HUES48 (cell line): ENCODE results near the gene PTPRN2.

Source experiments
- H3K27ac ChIP-seq: one replicate; pipeline ENCODE4 v1.7.0; 2013; ENCODE audit warnings: low read depth, low read length, inconsistent platforms
- H3K27me3 ChIP-seq: 2 replicates; pipeline ENCODE4 v1.6.1; 2013; ENCODE audit warnings: mild to moderate bottlenecking, low read length; ENCODE audit not compliant: control insufficient read depth, insufficient read depth
- H3K36me3 ChIP-seq: 2 replicates; pipeline ENCODE4 v1.6.1; 2013; ENCODE audit warnings: low read length; ENCODE audit not compliant: control insufficient read depth, insufficient read depth
- H3K4me1 ChIP-seq: 2 replicates; pipeline ENCODE4 v1.6.1; 2013; ENCODE audit warnings: mild to moderate bottlenecking, low read length; ENCODE audit not compliant: control insufficient read depth, insufficient read depth
- H3K4me3 ChIP-seq: 2 replicates; pipeline ENCODE4 v1.5.1; 2013; ENCODE audit warnings: mild to moderate bottlenecking, low read depth, low read length
- H3K9ac ChIP-seq: 2 replicates; pipeline ENCODE4 v1.6.1; 2013; ENCODE audit warnings: mild to moderate bottlenecking, low read depth, low read length, moderate library complexity
- H3K9me3 ChIP-seq: 2 replicates; pipeline ENCODE4 v1.6.1; 2013; ENCODE audit warnings: low read length; ENCODE audit not compliant: control insufficient read depth, insufficient read depth

Gene PTPRN2

DNA sequence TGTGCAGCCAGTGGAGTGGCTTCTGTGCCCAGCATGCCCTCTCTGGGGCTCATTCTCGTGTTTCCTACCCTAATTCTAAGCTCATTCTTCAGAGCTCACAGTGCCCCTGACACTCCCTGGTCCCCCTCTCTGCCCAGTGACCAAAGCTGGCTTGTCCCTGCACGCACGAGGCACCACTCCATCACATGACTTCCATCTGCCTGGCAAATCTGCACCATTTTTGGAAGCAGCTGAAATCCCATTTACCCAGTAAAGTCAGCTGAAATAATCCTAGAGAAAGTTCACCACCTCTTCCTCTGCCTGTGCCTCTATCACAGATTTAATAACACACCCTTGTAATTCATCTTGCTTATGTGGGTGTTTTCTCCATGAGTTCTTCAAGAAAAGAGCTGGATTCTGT is 616.9 kb downstream of the PTPRN2 start:
- Histone ChIP-seq H3K4me3 (no peak overlapping the region), H3K4me1 (no peaks in the 10 kb centered on the region), H3K9ac (no peak overlapping the region), H3K9me3 (peaks cover 51% of the 10 kb centered on the region), H3K27ac (no peak overlapping the region), H3K36me3 (no peaks in the 10 kb centered on the region), H3K27me3 (no peaks in the 10 kb centered on the region)

DNA sequence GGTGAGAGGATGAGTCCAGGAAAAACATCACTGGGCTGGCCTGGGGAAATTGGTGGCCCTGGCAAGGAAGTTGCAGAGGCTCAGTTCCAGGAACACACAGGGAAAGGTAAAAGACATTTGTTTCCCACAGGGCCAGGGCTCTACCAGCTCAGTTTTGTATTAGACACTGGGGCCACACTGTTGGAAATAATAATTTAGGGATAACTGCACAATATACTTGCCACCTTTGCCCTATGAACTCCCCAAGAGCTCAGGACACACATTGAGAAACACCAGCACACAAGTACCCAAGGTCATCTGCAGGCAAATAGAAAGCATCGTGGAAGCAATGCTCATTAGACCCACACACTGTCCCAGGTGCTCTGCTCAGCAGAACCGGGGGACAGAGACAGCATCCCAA is 617.6 kb downstream of the PTPRN2 start:
- no peaks in the 10 kb centered on the region for H3K36me3 ChIP-seq

GRCh38 chr7:157966490-157966889 is 621.1 kb downstream of the PTPRN2 start:
- no peaks in the 10 kb centered on the region for H3K27me3 ChIP-seq
- no peak overlapping the region for H3K27ac ChIP-seq
- no peak overlapping the region for H3K4me3 ChIP-seq
- H3K9ac ChIP-seq = no peak overlapping the region
- H3K9me3 ChIP-seq = peaks cover 26% of the 10 kb centered on the region
- peaks cover 15% of the 10 kb centered on the region for H3K4me1 ChIP-seq
- no peaks in the 10 kb centered on the region for H3K36me3 ChIP-seq

More for the DNA sequence above, 617.6 kb downstream of the PTPRN2 start:
- Histone ChIP-seq H3K9ac (no peak overlapping the region), H3K27ac (no peak overlapping the region), H3K4me3 (no peak overlapping the region), H3K4me1 (no peaks in the 10 kb centered on the region), H3K9me3 (peaks cover 47% of the 10 kb centered on the region), H3K27me3 (no peaks in the 10 kb centered on the region)

- Histone ChIP-seq H3K9ac (no peak overlapping the region), H3K27me3 (no peaks in the 10 kb centered on the region)
Observed at GRCh38 chr7:157964521-157964920, 623.1 kb downstream of the PTPRN2 start.

GRCh38 chr7:157964016-157964415 is 623.6 kb downstream of the PTPRN2 start:
- Histone ChIP-seq H3K4me1 (peaks cover 17% of the 10 kb centered on the region), H3K9me3 (peaks cover 9% of the 10 kb centered on the region), H3K27ac (no peak overlapping the region)

More at GRCh38 chr7:157964521-157964920, 623.1 kb downstream of the PTPRN2 start:
- no peak overlapping the region for H3K4me3 ChIP-seq
- peaks cover 13% of the 10 kb centered on the region for H3K9me3 ChIP-seq
- no peaks in the 10 kb centered on the region for H3K36me3 ChIP-seq
- peaks cover 17% of the 10 kb centered on the region for H3K4me1 ChIP-seq
- no peak overlapping the region for H3K27ac ChIP-seq

DNA sequence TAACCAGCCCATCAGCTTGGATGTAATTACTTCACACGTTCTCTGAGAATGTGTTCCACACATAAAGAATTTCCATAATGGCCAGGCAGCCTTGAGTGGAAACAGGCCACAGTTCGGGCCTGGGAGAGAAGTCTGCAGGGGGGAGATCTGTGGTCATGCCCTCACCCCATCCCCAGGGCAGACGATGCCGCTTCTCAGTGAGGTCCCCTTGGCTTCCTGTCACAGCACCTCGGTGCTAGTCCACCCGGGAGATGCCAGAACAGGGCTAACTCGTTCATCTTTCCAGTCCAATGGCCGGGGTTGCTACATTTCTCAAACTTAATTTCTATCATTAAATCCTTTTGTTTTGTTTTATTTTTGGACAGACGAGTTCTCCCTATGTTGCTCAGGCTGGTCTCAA is 624.1 kb downstream of the PTPRN2 start:
- Histone ChIP-seq H3K36me3 (no peaks in the 10 kb centered on the region), H3K27me3 (no peaks in the 10 kb centered on the region), H3K9me3 (peaks cover 7% of the 10 kb centered on the region), H3K9ac (no peak overlapping the region), H3K4me3 (no peak overlapping the region), H3K4me1 (peaks cover 17% of the 10 kb centered on the region), H3K27ac (no peak overlapping the region)

More at GRCh38 chr7:157964016-157964415, 623.6 kb downstream of the PTPRN2 start:
- Histone ChIP-seq H3K4me3 (no peak overlapping the region), H3K9ac (no peak overlapping the region), H3K27me3 (no peaks in the 10 kb centered on the region), H3K36me3 (no peaks in the 10 kb centered on the region)

DNA sequence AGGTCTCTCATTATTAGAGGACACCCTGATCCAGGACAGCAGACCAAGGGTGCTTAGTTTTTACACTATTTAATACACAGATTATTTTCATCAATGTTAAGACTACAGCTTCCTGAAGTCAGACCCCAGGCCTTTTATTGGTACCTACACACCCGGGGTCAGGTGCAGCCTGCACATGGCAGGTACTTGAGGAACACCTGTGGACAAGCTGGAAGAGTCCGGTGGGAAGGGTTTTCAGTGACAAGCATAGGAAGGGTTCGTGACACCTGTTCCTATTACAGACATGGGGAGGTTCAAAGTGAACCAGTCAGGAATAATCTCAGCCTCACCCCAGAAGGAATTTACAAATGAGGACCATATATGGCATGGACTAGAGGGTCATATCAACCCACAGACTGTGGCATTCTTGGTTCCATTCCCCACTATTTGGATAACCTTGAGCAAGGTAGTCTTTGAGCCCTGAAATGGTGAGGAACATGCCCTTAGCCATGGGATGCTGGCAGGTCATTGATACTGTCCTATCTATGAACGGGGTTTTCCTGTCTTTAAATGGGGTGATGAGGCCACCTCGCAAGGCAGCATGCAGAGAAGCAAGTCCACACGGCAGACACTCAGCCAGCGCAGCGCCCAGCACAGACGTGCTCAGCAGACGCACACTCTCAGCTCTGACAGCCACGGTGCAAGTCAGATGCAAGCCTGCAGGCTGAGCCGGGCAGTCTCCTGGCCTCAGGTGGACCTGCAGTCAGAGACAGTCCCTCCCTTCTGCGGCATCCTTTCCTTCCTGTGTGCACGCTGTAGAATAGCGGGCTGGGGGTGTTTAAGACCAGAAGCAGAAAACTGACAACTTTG is 624.9 kb downstream of the PTPRN2 start:
- peaks cover 17% of the 10 kb centered on the region for H3K4me1 ChIP-seq
- H3K27ac ChIP-seq = no peak overlapping the region
- H3K9ac ChIP-seq = no peak overlapping the region
- H3K27me3 ChIP-seq = no peaks in the 10 kb centered on the region
- no peaks in the 10 kb centered on the region for H3K36me3 ChIP-seq
- H3K4me3 ChIP-seq = no peak overlapping the region
- H3K9me3 ChIP-seq = 0 out of 2 replicates have a peak, but pooled peaks cover 5% of the 10 kb centered on the region

GRCh38 chr7:157961731-157962457 is 625.7 kb downstream of the PTPRN2 start:
- Histone ChIP-seq H3K4me1 (peaks cover 17% of the 10 kb centered on the region), H3K4me3 (no peak overlapping the region), H3K9me3 (0 out of 2 replicates have a peak, but pooled peaks cover 5% of the 10 kb centered on the region), H3K9ac (no peak overlapping the region), H3K27me3 (no peaks in the 10 kb centered on the region), H3K36me3 (no peaks in the 10 kb centered on the region), H3K27ac (peak overlapping the region; percentile 43)

DNA sequence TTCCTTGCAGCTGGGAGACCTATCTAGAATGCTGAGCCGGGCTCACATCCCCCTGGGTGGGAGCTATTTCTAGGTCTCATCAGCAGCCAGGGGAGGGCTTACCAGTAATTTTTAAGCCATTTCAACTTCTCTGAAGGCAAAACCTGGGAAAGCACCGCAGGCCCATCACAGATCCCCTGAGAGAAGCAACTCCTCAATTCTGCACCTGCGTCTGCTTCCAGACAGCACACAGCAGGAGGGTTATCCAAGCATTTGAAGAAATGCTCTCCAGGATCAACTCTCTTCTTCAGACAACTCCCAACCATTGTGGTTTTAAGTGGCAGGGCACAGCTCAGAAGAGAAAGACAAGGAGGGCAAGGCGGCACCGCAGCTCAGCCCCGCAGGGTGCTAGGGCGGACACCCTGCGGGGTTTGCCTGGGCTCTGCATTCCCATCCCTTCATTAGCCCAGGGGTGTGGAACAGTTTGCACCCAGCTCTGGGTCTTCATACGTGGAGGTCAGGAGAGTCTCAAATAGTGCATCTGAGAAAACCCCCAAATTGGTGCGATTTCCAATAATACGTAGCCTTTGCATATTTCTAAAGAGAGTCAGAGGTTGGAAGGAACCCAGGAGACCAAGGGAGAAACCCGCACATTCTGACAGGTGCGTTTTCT is 632.1 kb downstream of the PTPRN2 start:
- no peaks in the 10 kb centered on the region for H3K27me3 ChIP-seq
- 0 out of 2 replicates have a peak, but pooled peaks cover 5% of the 10 kb centered on the region for H3K9me3 ChIP-seq
- H3K4me1 ChIP-seq = peaks cover 17% of the 10 kb centered on the region
- no peak overlapping the region for H3K4me3 ChIP-seq
- H3K36me3 ChIP-seq = no peaks in the 10 kb centered on the region
- no peak overlapping the region for H3K9ac ChIP-seq
- peak overlapping the region; percentile 32 for H3K27ac ChIP-seq

DNA sequence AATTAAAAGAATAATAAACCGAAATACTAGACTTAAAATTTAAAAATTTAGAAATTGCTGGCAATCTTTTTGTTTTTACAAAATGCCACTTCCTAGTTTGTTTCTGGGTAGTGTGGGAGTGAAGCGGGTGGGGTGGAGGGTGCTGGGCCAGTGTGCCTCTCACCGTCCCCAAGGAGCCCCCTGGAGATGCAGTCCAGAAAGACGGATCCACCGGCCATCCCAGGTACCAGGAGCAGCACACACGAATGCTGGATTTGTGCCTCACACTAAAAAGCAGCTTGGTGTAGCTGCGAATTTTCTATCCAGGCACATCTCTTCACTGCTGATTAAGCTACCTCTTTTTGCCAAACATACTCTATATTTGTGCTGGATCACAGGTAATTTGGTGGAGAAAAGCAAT is 632.7 kb downstream of the PTPRN2 start:
- Histone ChIP-seq H3K9ac (no peak overlapping the region), H3K27me3 (no peaks in the 10 kb centered on the region), H3K36me3 (no peaks in the 10 kb centered on the region), H3K27ac (peak overlapping the region; percentile 32), H3K9me3 (0 out of 2 replicates have a peak, but pooled peaks cover 5% of the 10 kb centered on the region), H3K4me1 (peaks cover 17% of the 10 kb centered on the region), H3K4me3 (no peak overlapping the region)
